Activated CD8-positive, alpha-beta memory T cell treated with anti-CD3 and anti-CD28 coated beads for 36 hours (primary cell): ENCODE results near the gene PKN3. TPM values are rescaled to one million over a fixed set of nuclear protein-coding genes. Genes with fewer than 3 reads are reported as not detected.

Source experiments
- CTCF ChIA-PET: fragments of 350-600 bp; sonication (Branson Sonifier 250); formaldehyde crosslinking; loops from one replicate; lab custom pipeline; 2021; ENCODE audit warnings: antibody characterized with exemption; lab: Charles Lee
- POLR2A ChIA-PET: fragments of 350-600 bp; sonication (Branson Sonifier 250); formaldehyde crosslinking; loops from one replicate; lab custom pipeline; 2021; ENCODE audit warnings: antibody characterized with exemption; lab: Charles Lee
- total RNA-seq, 2 experiments: library from RNA; stranded (reverse); gene quantifications; one replicate each; pipeline ENCODE4 v1.2.3, GENCODE V29; 2021

The PKN3 gene
- total RNA-seq, 2 experiments from 2014 or later: 8.4 to 10.2 TPM

- ChIA-PET POLR2A (interaction anchor here (0.6 to 1.9 kb wide), 4 partner anchors 9 to 97 kb away, joined by 4 to 9 read pairs (median 4); no protein-coding TSS in a partner anchor), CTCF (interaction anchor here (1.4 kb wide), 1 partner anchor 95 kb away, joined by 6 read pairs; the partner anchor contains the start of gene ENDOG)
These were observed 21.1 kb downstream of the PKN3 start for GRCh38 chr9:128723352-128723865.

DNA sequence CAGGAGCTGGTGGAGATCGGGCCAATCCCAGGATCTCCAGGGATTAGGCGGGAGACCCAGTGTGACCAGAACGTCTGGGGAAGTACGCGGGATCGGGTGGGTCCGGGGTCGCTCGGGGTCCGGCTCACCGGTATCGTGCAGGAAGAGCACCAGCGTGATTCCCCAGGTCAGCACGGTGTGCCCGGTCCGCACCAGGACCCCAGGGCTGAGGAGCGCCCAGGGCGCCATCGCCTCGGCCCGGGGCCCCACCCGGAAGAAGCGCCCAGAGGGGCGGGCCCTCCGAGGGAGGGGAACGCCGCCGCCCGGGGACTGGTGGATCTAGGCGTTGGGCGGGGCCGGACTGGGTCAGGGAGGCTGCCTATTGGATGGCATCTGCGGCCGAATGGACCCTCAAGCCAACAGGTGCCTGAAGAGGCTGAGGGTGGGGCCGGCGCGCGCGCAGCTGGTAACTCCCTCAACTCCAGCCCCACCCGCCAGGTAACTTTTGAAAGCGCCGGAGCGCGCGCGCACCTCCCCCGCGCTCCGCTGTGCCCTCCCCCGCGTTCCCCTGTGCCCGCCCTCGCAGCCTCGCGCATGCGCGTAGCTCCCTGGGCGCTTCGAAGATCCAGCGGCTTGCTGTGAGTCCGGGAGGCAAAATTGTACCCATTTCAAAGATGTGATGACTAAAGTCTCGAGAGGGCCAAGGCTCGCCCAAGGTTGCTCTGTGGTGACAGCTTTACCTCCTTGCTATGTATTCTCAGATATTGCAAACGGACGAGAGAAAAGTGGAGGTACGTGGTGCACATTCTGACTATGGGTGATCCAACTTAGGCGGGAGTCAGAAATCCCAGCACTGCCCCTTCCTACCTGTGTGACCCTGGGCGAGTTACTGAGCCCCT lies 21.8 kb downstream of the PKN3 start, which contains the start of gene ZDHHC12:
Gene ZDHHC12 (minus strand): TSS at position 262 of the 878 bp plus-strand sequence. CDS start 34 bp downstream, at position 228.
- POLR2A ChIA-PET: interaction anchor here (0.5 to 1.9 kb wide), 6 partner anchors 15 to 339 kb away, joined by 3 to 9 read pairs (median 4); no protein-coding TSS in a partner anchor
- CTCF ChIA-PET: interaction anchor here (1.1 to 1.4 kb wide), 2 partner anchors 94 to 223 kb away, joined by 3 to 6 read pairs; partner anchors contain the start of genes DOLK, ENDOG and NUP188

GRCh38 chr9:128724744-128725211 lies 22.5 kb downstream of the PKN3 start:
- ChIA-PET CTCF (interaction anchor here (1.1 kb wide), 1 partner anchor 223 kb away, joined by 3 read pairs; the partner anchor contains the start of genes DOLK and NUP188), POLR2A (interaction anchor here (0.5 to 1.9 kb wide), 5 partner anchors 15 to 338 kb away, joined by 3 to 9 read pairs (median 4); no protein-coding TSS in a partner anchor)

DNA sequence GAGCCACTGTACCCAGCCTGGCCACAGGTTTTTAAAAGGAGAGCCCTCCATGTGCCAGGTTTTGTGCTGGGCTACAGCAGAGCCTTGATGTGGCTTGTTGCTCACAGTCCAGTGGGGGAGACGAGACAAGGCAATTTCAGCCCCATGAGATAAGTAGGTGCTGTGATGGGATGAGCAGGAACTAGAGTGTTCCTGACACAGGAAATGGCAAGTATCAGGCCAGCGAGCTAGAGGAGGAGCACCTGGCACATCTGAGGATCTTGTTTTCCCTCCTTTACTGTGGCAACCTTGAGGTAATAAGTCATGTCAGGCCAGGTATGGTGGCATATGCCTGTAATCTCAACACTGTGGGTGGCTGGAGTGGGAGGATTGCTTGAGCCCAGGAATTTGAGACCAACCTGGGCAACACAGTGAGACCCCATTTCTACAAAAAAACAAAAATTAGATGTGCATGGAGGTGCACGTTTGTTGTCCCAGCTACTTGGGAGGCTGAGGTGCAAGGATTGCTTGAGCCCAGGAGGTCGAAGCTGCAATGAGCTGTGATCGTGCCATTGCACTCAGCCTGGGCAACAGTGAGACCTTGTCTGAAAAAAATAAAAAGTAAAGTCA lies 25.4 kb downstream of the PKN3 start:
- ChIA-PET CTCF (no interaction called here), POLR2A (no interaction called here)

- POLR2A ChIA-PET: no interaction called here
- CTCF ChIA-PET: no interaction called here
These were observed 26.0 kb downstream of the PKN3 start for GRCh38 chr9:128728298-128728697.

DNA sequence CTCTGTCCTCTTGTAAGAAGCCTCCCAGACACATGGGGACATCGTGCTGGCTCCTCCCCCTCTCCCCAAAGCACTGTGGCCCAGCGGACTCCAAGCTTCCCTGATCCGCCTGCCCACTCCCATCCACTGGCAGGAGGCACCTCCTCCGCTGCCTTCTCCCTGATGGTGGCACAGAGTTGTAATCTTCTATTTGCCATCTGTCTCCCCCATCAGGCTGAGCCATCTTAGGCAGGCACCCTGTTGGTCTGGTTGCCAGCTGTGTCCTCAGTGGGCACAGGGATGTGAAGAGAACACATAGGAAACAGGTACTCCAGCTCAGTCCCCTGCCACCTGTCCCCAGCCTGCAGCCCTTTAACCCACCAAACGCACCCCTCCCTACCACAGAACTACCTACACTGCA lies 27.0 kb downstream of the PKN3 start:
- CTCF ChIA-PET: no interaction called here
- POLR2A ChIA-PET: no interaction called here

DNA sequence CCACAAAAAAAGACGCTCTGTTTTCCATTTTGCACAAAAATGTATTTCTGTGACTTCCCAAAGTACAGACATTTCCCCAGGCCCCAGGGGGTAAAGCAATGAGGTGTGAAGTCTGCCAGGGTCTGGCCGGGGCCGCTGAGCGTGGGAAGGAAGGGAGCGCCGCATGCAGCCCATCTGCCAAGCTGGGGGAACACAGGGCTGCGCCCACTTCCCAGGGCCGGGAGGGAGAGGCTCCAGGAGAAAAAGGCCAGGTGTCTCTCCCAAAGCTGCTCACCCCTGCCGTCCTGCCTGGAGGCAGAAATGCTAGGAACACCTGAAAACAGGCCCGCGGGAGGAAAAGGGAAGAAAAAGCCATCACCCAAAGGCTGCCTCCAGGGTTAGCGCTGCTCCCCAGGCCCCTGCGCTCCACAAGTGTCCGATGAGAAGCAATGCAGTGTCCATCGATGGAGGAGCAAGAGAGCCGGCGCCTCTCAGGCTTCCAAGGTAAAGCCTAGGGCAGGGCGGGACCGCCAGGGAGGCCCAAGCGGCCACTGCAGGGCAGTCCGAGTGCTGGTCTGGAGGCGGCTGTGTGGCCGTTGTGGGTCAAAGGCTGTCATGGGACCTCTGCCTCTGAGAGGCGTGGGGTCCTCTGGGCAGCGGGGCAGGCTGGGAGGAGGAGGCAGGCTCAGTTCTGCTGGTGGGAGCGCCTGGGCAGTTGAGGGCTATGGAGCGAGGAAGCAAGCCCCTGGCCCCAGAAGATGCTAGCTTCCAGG lies 27.6 kb downstream of the PKN3 start:
- CTCF ChIA-PET: no interaction called here
- POLR2A ChIA-PET: no interaction called here

- POLR2A ChIA-PET: no interaction called here
- CTCF ChIA-PET: no interaction called here
These were observed 28.8 kb downstream of the PKN3 start for GRCh38 chr9:128731093-128731492.

DNA sequence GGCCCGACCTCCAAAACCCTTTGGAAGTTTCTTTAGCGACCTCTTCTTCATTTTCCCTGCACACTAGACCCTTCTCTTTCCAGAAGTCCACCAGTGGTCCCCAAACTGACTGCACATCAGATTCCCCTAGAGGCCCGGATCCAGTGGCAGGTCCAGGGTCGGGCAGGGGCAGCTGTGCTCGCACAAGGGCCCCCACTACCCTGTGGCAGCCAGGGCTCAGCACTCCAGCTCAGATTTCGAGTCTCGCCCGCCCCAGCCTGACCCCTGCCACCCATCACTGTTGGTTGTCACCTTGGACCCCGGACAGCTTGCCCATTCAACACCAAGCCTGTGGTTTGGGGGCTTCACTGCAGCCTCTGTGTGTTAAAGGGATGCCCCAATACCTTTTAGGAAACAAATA lies 29.4 kb downstream of the PKN3 start:
- CTCF ChIA-PET: no interaction called here
- POLR2A ChIA-PET: no interaction called here

DNA sequence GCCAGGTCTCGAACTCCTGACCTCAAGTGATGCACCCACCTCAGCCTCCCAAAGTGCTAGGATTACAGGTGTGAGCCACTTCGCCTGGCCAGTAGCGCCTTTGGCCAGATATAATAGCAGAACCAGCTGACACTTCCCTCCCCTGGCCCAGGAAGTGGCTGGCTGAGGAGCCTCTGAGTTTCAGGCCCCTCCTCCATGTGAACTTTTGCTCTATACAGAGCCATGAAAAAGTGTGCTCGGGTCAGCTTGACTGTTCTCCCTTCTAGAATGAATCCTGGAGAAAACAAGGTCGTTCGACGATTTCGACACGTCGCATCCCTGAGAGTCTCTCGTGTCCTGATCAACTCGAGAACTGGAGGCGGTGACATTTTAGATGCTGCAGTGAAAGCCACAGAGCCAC lies 30.3 kb downstream of the PKN3 start:
- CTCF ChIA-PET: no interaction called here

DNA sequence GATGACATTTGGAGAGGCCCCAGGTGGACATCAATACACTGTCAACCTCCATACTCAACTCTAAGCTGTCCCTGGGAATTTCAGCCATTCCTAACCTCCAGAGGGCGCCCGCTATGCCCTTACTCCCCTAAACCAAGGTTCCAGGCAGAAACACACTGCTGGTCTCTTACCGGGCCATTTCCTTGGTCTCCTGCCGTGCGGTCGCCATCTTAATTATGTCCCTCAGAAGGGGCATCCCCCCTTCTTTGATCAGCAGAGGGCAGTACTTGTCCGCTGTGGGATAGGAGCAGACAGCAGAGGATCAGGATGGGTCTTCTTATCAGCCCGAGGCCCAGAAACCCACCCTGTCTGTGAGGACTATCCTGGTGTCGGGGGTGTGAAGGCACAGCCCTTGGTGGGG lies 31.0 kb downstream of the PKN3 start:
- CTCF ChIA-PET: interaction anchor here (0.9 kb wide), 1 partner anchor 26 kb away, joined by 3 read pairs; no protein-coding TSS in a partner anchor
- POLR2A ChIA-PET: no interaction called here

More for the DNA sequence above, 30.3 kb downstream of the PKN3 start:
- POLR2A ChIA-PET: no interaction called here

- ChIA-PET POLR2A (no interaction called here), CTCF (interaction anchor here (0.7 kb wide), 1 partner anchor 32 kb away, joined by 4 read pairs; no protein-coding TSS in a partner anchor)
These were observed 33.1 kb downstream of the PKN3 start for GRCh38 chr9:128735373-128735772.

- CTCF ChIA-PET: no interaction called here
- POLR2A ChIA-PET: no interaction called here
These were observed 40.1 kb downstream of the PKN3 start for GRCh38 chr9:128742401-128742800.

DNA sequence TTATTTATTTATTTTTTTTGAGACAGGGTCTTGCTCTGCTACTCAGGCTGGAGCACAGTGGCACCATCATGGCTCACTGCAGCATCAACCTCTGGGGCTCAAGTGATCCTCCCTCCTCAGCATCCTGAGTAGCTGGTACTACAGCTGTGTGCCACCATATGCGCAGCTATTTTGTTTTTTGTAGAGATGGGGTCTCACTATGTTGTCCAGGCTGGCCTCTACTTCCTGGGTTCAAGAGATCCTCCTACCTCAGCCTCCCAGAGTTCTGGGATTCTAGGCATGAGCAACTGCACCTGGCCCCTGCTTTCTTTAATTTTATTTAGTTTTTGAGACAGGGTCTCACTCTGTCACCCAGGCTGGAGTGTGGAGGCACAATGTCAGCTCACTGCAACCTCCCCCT lies 41.1 kb downstream of the PKN3 start:
- POLR2A ChIA-PET: interaction anchor here (0.7 kb wide), 2 partner anchors 19 to 50 kb away, joined by 3 read pairs; no protein-coding TSS in a partner anchor
- CTCF ChIA-PET: interaction anchor here (0.7 kb wide), 1 partner anchor 1190 kb away, joined by 3 read pairs; no protein-coding TSS in a partner anchor

- ChIA-PET POLR2A (interaction anchor here (0.6 kb wide), 1 partner anchor 10 kb away, joined by 6 read pairs; no protein-coding TSS in a partner anchor), CTCF (no interaction called here)
These were observed 44.9 kb downstream of the PKN3 start for GRCh38 chr9:128747241-128747640.

DNA sequence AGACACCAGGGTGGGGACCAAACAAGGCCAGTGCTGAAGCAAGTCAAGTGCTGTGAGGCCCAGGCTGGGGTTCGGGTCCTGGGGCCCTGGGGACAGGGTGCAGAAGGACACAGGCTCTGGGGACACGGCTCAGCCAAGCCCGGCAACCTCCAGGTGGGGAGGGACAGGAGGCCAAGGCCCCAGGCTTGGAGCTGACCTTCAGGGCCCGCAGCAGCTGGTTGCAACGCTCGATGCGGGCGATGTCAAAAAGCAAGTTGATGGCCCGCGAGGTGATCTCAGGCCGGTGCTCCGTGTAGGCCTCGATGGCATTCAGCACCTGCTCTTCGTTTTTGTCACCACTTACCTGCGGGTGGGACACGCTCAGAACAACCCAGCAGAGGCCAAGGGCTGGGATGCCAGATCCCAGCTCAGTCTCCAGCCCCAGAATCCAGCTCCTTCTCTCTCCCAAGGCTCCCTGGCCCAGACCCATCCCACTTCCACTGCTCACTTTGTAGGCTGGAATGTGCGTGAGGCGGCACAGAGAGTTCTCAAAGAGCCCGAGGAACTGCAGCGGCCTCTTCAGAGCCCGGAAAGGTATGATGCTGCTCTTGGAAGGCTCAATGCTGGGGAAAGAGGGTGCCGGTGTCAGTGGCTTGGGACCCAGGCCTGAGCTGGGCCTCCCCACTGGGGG lies 48.8 kb downstream of the PKN3 start:
- CTCF ChIA-PET: no interaction called here
- POLR2A ChIA-PET: interaction anchor here (0.5 kb wide), 1 partner anchor 97 kb away, joined by 3 read pairs; no protein-coding TSS in a partner anchor

DNA sequence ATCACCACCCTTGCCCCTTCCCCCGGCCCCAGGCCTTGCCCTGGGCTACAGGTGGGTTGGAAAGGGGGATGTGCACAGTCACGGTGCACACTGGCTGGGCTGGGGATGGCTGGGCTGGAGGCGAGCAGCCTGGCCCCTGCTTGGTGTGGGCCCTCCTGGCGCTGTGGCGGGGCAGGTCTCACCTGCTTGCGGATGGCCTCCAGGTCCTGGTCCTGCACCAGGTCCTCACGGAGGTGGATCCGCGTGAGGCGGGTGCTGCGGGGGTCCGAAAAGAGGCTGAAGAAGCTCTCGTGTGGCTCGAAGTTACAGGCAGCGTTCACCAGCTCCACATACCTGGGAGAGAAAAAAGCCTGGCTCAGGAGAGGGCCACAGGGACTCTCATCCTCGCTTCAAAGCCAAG lies 51.3 kb downstream of the PKN3 start:
- ChIA-PET POLR2A (no interaction called here), CTCF (no interaction called here)

- CTCF ChIA-PET: interaction anchor here (1.3 kb wide), 1 partner anchor 47 kb away, joined by 4 read pairs; no protein-coding TSS in a partner anchor
- POLR2A ChIA-PET: interaction anchor here (0.6 kb wide), 1 partner anchor 10 kb away, joined by 6 read pairs; no protein-coding TSS in a partner anchor
These were observed 55.3 kb downstream of the PKN3 start for GRCh38 chr9:128757602-128758001.
